H9 (cell line): ENCODE measurements around the gene DEDD2. TPM values are rescaled to one million over a fixed set of nuclear protein-coding genes. Genes with fewer than 3 reads are reported as not detected.

Experiments used
- DNase-seq: peaks from one replicate; pipeline ENCODE4 v3.0.0-alpha.2; 2017
- H2AFZ ChIP-seq: one replicate; pipeline ENCODE4 v1.6.1; 2013; ENCODE audit warnings: mild to moderate bottlenecking, low read length, control low read depth, moderate library complexity
- H2AK5ac ChIP-seq: 2 replicates; pipeline ENCODE4 v1.6.1; 2013; ENCODE audit warnings: low read length, control low read depth, mixed read lengths; ENCODE audit not compliant: insufficient read length
- H2BK120ac ChIP-seq: one replicate; pipeline ENCODE4 v1.6.1; 2013; ENCODE audit warnings: low read depth, mild to moderate bottlenecking, low read length, control low read depth, inconsistent platforms; ENCODE audit not compliant: poor library complexity, severe bottlenecking
- H2BK12ac ChIP-seq: 2 replicates; pipeline ENCODE4 v1.6.1; 2013; ENCODE audit warnings: low read length, control low read depth, mixed read lengths, low read depth; ENCODE audit not compliant: insufficient read length
- H2BK15ac ChIP-seq: 2 replicates; pipeline ENCODE4 v1.6.1; 2013; ENCODE audit warnings: low read depth, low read length, control low read depth
- H2BK20ac ChIP-seq: one replicate; pipeline ENCODE4 v1.6.1; 2013; ENCODE audit warnings: low read depth, mild to moderate bottlenecking, low read length, control low read depth, inconsistent platforms; ENCODE audit not compliant: poor library complexity, severe bottlenecking
- H2BK5ac ChIP-seq: 2 replicates; pipeline ENCODE4 v1.6.1; 2013; ENCODE audit warnings: low read length, control low read depth, mixed read lengths; ENCODE audit not compliant: insufficient read length
- H3K14ac ChIP-seq: 2 replicates; pipeline ENCODE4 v1.6.1; 2013; ENCODE audit warnings: low read length, control low read depth; ENCODE audit not compliant: insufficient read depth
- H3K18ac ChIP-seq: 2 replicates; pipeline ENCODE4 v1.6.1; 2013; ENCODE audit warnings: low read depth, mild to moderate bottlenecking, mixed read lengths, low read length, control low read depth; ENCODE audit not compliant: insufficient read length
- H3K23ac ChIP-seq: 2 replicates; pipeline ENCODE4 v1.6.1; 2013; ENCODE audit warnings: low read length, control low read depth, mixed read lengths, low read depth; ENCODE audit not compliant: insufficient read length
- H3K23me2 ChIP-seq: 2 replicates; pipeline ENCODE4 v1.6.1; 2013; ENCODE audit warnings: low read depth, mild to moderate bottlenecking, mixed read lengths, low read length, control low read depth; ENCODE audit not compliant: insufficient read length, poor library complexity, severe bottlenecking
- H3K27ac ChIP-seq: 2 replicates; pipeline ENCODE4 v1.5.1; 2013; ENCODE audit warnings: low read length, control low read depth, mixed read lengths, low read depth; ENCODE audit not compliant: insufficient read length
- H3K27me3 ChIP-seq: 2 replicates; pipeline ENCODE4 v1.6.1; 2013; ENCODE audit warnings: low read length, control low read depth, inconsistent platforms; ENCODE audit not compliant: insufficient read depth
- H3K4ac ChIP-seq: 2 replicates; pipeline ENCODE4 v1.6.1; 2013; ENCODE audit warnings: low read depth, mild to moderate bottlenecking, control low read depth, inconsistent platforms, low read length, moderate library complexity
- H3K4me1 ChIP-seq: 2 replicates; pipeline ENCODE4 v1.6.1; 2013; ENCODE audit warnings: low read length, control low read depth, inconsistent platforms; ENCODE audit not compliant: insufficient read depth
- H3K4me2 ChIP-seq: 2 replicates; pipeline ENCODE4 v1.6.1; 2013; ENCODE audit warnings: low read length, control low read depth, mixed read lengths; ENCODE audit not compliant: insufficient read length, insufficient read depth
- H3K56ac ChIP-seq: 2 replicates; pipeline ENCODE4 v1.6.1; 2013; ENCODE audit warnings: low read depth, mild to moderate bottlenecking, mixed read lengths, low read length, control low read depth; ENCODE audit not compliant: insufficient read length
- H3K79me1 ChIP-seq: 2 replicates; pipeline ENCODE4 v1.6.1; 2013; ENCODE audit warnings: low read depth, mild to moderate bottlenecking, moderate library complexity, low read length, control low read depth, inconsistent platforms; ENCODE audit not compliant: insufficient read depth, poor library complexity, severe bottlenecking
- H3K79me2 ChIP-seq: 2 replicates; pipeline ENCODE4 v1.6.1; 2013; ENCODE audit warnings: low read length, control low read depth, inconsistent platforms; ENCODE audit not compliant: insufficient read depth
- H3K9ac ChIP-seq: 2 replicates; pipeline ENCODE4 v1.6.1; 2013; ENCODE audit warnings: low read length, control low read depth, mixed read lengths; ENCODE audit not compliant: insufficient read length; ENCODE audit errors: extremely low read depth
- H3K9me3 ChIP-seq: one replicate; pipeline ENCODE4 v1.6.1; 2013; ENCODE audit warnings: low read depth, low read length, inconsistent platforms; ENCODE audit not compliant: control insufficient read depth
- H3T11ph ChIP-seq: one replicate; pipeline ENCODE4 v1.6.1; 2013; ENCODE audit warnings: mild to moderate bottlenecking, low read length, control low read depth, inconsistent platforms
- H4K20me1 ChIP-seq: one replicate; pipeline ENCODE4 v1.6.1; 2013; ENCODE audit not compliant: control insufficient read depth, insufficient read length, insufficient read depth
- H4K5ac ChIP-seq: 2 replicates; pipeline ENCODE4 v1.6.1; 2013; ENCODE audit warnings: low read depth, mild to moderate bottlenecking, mixed read lengths, low read length, control low read depth; ENCODE audit not compliant: insufficient read length
- H4K8ac ChIP-seq: replicated peaks from 2 replicates; pipeline ENCODE4 v1.6.1; 2013; ENCODE audit warnings: low read length, control low read depth, mixed read lengths, low read depth; ENCODE audit not compliant: insufficient read length
- H4K91ac ChIP-seq: 2 replicates; pipeline ENCODE4 v1.6.1; 2013; ENCODE audit warnings: low read depth, mild to moderate bottlenecking, moderate library complexity, mixed read lengths, low read length, control low read depth; ENCODE audit not compliant: insufficient read length
- H3K27ac Mint-ChIP-seq, 3 experiments: 2 replicates in 2 of 3; 3 replicates in 1 of 3; pipeline ENCODE4 v1.8.0; 2020 to 2021; ENCODE audit warnings: mixed read lengths in 3 of 3, mild to moderate bottlenecking in 1 of 3, moderate library complexity in 1 of 3
- H3K27me3 Mint-ChIP-seq: 2 replicates; pipeline ENCODE4 v1.8.0; 2021; ENCODE audit warnings: low read depth, mild to moderate bottlenecking, moderate library complexity, mixed read lengths
- H3K36me3 Mint-ChIP-seq, 3 experiments: 2 replicates in 2 of 3; 3 replicates in 1 of 3; pipeline ENCODE4 v1.8.0; 2020 to 2021; ENCODE audit warnings: low read depth in 3 of 3, mixed read lengths in 3 of 3; ENCODE audit not compliant: insufficient read depth in 1 of 3
- H3K4me1 Mint-ChIP-seq, 2 experiments: 2 replicates each; pipeline ENCODE4 v1.8.0; 2020; ENCODE audit warnings: mixed read lengths in 2 of 2
- H3K4me3 Mint-ChIP-seq, 2 experiments: 2 replicates in 1 of 2; 3 replicates in 1 of 2; pipeline ENCODE4 v1.8.0; 2020 to 2021; ENCODE audit warnings: mild to moderate bottlenecking in 2 of 2, mixed read lengths in 2 of 2, moderate library complexity in 1 of 2
- H3K9me3 Mint-ChIP-seq, 2 experiments: 2 replicates in 1 of 2; 3 replicates in 1 of 2; pipeline ENCODE4 v1.8.0; 2020; ENCODE audit warnings: mild to moderate bottlenecking in 2 of 2, mixed read lengths in 2 of 2, moderate library complexity in 1 of 2
- WGBS: extraction: QIAGEN DNeasy Blood & Tissue Kit; methylation state at CpG from one replicate; pipeline ENCODE4 v1.1.7; 2013; ENCODE audit warnings: missing lambda C conversion rate, low lambda C conversion rate, mixed read lengths; ENCODE audit not compliant: insufficient read length; ENCODE audit errors: extremely low coverage; 5-methylcytosine and 5-hydroxymethylcytosine counted together
- total RNA-seq: library from RNA; stranded (reverse); gene quantifications from 2 replicates; pipeline ENCODE4 v1.2.1, GENCODE V29; 2021
- TF ChIP-seq, protein P1 (sequence below): fragments of 200-600 bp; sonication (generic); conservative IDR thresholded peaks from 3 replicates; pipeline ENCODE4 v1.8.0; 2021; ENCODE audit warnings: antibody characterized with exemption, mild to moderate bottlenecking

The DEDD2 gene
- total RNA-seq, 1 experiment from 2014 or later: 32.3 TPM

GRCh38 chr19:42152910-42153671 lies 64.4 kb downstream of the DEDD2 start:
- H3K4me3 Mint-ChIP-seq: no peak overlapping the region

More at GRCh38 chr19:42152910-42153671, 64.4 kb downstream of the DEDD2 start:
- Histone ChIP-seq H3K9ac (no peak overlapping the region), H3K9me3 (no peaks in the 10 kb centered on the region), H3K4me2 (no peak overlapping the region), H3K4ac (no peak overlapping the region), H3K14ac (no peak overlapping the region; the same call in 1 of the 2 replicates), H3K18ac (no peak overlapping the region), H2BK120ac (no peak overlapping the region), H4K5ac (no peak overlapping the region), H3K23ac (no peak overlapping the region), H3K79me1 (no peaks in the 10 kb centered on the region), H4K8ac (no peak overlapping the region), H4K20me1 (no peaks in the 10 kb centered on the region), H2BK15ac (no peak overlapping the region), H3K79me2 (no peaks in the 10 kb centered on the region), H3K4me1 (peaks cover 6% of the 10 kb centered on the region; the same call in 1 of the 2 replicates), H2BK20ac (no peak overlapping the region), H3T11ph (no peak overlapping the region), H3K56ac (no peak overlapping the region), H3K27me3 (no peaks in the 10 kb centered on the region; the same call in 1 of the 2 replicates), H2BK12ac (no peak overlapping the region), H2AK5ac (no peak overlapping the region), H3K23me2 (no peaks in the 10 kb centered on the region), H2BK5ac (no peak overlapping the region), H3K27ac (no peak overlapping the region), H2AFZ (no peak overlapping the region), H4K91ac (no peak overlapping the region)
- DNase-seq: no peak
- no CpG with 5 or more reads among the region's 25 CpGs for WGBS
- Mint-ChIP-seq H3K9me3 (no peaks in the 10 kb centered on the region), H3K27ac (no peak overlapping the region), H3K4me1 (peaks cover 38 to 66% of the 10 kb centered on the region in 2 experiments), H3K36me3 (no peaks in the 10 kb centered on the region), H3K27me3 (peaks cover 63% of the 10 kb centered on the region)
- TF ChIP-seq, protein P1, sequence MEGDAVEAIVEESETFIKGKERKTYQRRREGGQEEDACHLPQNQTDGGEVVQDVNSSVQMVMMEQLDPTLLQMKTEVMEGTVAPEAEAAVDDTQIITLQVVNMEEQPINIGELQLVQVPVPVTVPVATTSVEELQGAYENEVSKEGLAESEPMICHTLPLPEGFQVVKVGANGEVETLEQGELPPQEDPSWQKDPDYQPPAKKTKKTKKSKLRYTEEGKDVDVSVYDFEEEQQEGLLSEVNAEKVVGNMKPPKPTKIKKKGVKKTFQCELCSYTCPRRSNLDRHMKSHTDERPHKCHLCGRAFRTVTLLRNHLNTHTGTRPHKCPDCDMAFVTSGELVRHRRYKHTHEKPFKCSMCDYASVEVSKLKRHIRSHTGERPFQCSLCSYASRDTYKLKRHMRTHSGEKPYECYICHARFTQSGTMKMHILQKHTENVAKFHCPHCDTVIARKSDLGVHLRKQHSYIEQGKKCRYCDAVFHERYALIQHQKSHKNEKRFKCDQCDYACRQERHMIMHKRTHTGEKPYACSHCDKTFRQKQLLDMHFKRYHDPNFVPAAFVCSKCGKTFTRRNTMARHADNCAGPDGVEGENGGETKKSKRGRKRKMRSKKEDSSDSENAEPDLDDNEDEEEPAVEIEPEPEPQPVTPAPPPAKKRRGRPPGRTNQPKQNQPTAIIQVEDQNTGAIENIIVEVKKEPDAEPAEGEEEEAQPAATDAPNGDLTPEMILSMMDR: no peak
